HCT116 (cell line): Measurements from ENCODE around the gene OPALIN. TPM values are rescaled to one million over a fixed set of nuclear protein-coding genes. Genes with fewer than 3 reads are reported as not detected.

Experiments
- ATAC-seq: fragments of 200-7000 bp; cut with Tn5 transposase; 2 replicates; pipeline ENCODE4 v1.9.1; 2020; ENCODE audit warnings: mild to moderate bottlenecking, moderate library complexity
- BruUV-seq: library from RNA; stranded (reverse); fragments of 400-500 nt; replicated peaks from 2 replicates; lab custom pipeline; 2021; lab: Mats Ljungman, UMichigan
- CTCF ChIA-PET: fragments of 300-600 bp; sonication (Branson Sonifier 250); formaldehyde crosslinking; loops from one replicate; lab custom pipeline; 2021; ENCODE audit warnings: antibody characterized with exemption; lab: Charles Lee
- POLR2A ChIA-PET: fragments of 300-600, 350-600 bp; sonication (Branson Sonifier 250); formaldehyde crosslinking; loops from one replicate; lab custom pipeline; 2021; ENCODE audit warnings: antibody characterized with exemption; lab: Charles Lee
- RAD21 ChIA-PET, 2 experiments: fragments of 300-600 bp; sonication (Branson Sonifier 250); formaldehyde crosslinking; loops; one replicate each; lab custom pipeline; 2023; ENCODE audit warnings: low total read pairs in 2 of 2; ENCODE audit not compliant: uncharacterized antibody in 2 of 2, unreplicated experiment in 2 of 2, low non-redundant PET in 1 of 2; lab: Charles Lee
- DNase-seq: peaks from one replicate; pipeline ENCODE4 v3.0.0-alpha.2; 2010; ENCODE audit warnings: low read depth, low spot score
- H2AFZ ChIP-seq: fragments of 200-600 bp; shearing (Covaris generic), sonication (generic); 2 replicates; pipeline ENCODE4 v1.6.1; 2017; ENCODE audit warnings: low read depth, mixed run types, mixed read lengths, antibody characterized with exemption, low read length; ENCODE audit not compliant: poor library complexity, severe bottlenecking
- H3K27ac ChIP-seq: 2 replicates; pipeline ENCODE4 v1.5.1; 2012; ENCODE audit warnings: low read depth, low read length
- H3K27me3 ChIP-seq: fragments of 200-600 bp; sonication (generic); 2 replicates; pipeline ENCODE4 v1.6.1; 2016; ENCODE audit warnings: mixed run types, low read length, mixed read lengths; ENCODE audit not compliant: insufficient read depth
- H3K36me3 ChIP-seq, 2 experiments: fragments of 200-500 bp in 1 of 2; fragments of 200-600 bp in 1 of 2; sonication (Bioruptor generic) in 1 of 2; sonication (generic) in 1 of 2; 2 replicates each; pipeline versions ENCODE4 v1.5.1 to v1.6.1; 2014 to 2016; ENCODE audit warnings: low read length in 2 of 2, inconsistent platforms in 1 of 2, mixed read lengths in 1 of 2, mixed run types in 1 of 2; ENCODE audit not compliant: insufficient read depth in 2 of 2, control insufficient read depth in 1 of 2
- H3K4me1 ChIP-seq, 2 experiments: fragments of 200-600 bp in 1 of 2; sonication (generic) in 1 of 2; 2 replicates each; pipeline versions ENCODE4 v1.5.1 to v1.6.1; 2012 to 2017; ENCODE audit warnings: low read length in 2 of 2, inconsistent platforms in 1 of 2, mild to moderate bottlenecking in 1 of 2, mixed read lengths in 1 of 2, mixed run types in 1 of 2, moderate library complexity in 1 of 2; ENCODE audit not compliant: insufficient read depth in 2 of 2, control insufficient read depth in 1 of 2
- H3K4me2 ChIP-seq: fragments of 200-600 bp; sonication (generic); 2 replicates; pipeline ENCODE4 v1.6.1; 2017; ENCODE audit warnings: mixed run types, low read length, mixed read lengths
- H3K4me3 ChIP-seq, 2 experiments: fragments of 200-600 bp in 1 of 2; sonication (generic) in 1 of 2; replicated peaks in 1 of 2; 2 replicates each; pipeline ENCODE4 v1.5.1; 2011 to 2016; ENCODE audit warnings: low read length in 2 of 2, control low read depth in 1 of 2, low read depth in 1 of 2, mild to moderate bottlenecking in 1 of 2, mixed read lengths in 1 of 2, mixed run types in 1 of 2
- H3K79me2 ChIP-seq: fragments of 200-600 bp; sonication (generic); 2 replicates; pipeline ENCODE4 v1.6.1; 2017; ENCODE audit warnings: mild to moderate bottlenecking, mixed run types, low read length, moderate library complexity, mixed read lengths; ENCODE audit not compliant: insufficient read depth
- H3K9ac ChIP-seq: fragments of 200-600 bp; sonication (generic); 2 replicates; pipeline ENCODE4 v1.6.1; 2016; ENCODE audit warnings: low read length, mixed read lengths
- H3K9me2 ChIP-seq: fragments of 200-600 bp; sonication (generic), shearing (Covaris generic); 2 replicates; pipeline ENCODE4 v1.6.1; 2017; ENCODE audit warnings: mixed run types, mild to moderate bottlenecking, moderate library complexity; ENCODE audit not compliant: insufficient read depth
- H3K9me3 ChIP-seq, 2 experiments: fragments of 200-500 bp in 1 of 2; fragments of 200-600 bp in 1 of 2; sonication (Bioruptor generic) in 1 of 2; sonication (generic) in 1 of 2; 2 replicates each; pipeline ENCODE4 v1.6.1; 2014 to 2017; ENCODE audit warnings: low read length in 2 of 2, mixed read lengths in 2 of 2, inconsistent platforms in 1 of 2, low read depth in 1 of 2, mild to moderate bottlenecking in 1 of 2, mixed run types in 1 of 2, moderate library complexity in 1 of 2; ENCODE audit not compliant: control insufficient read depth in 1 of 2, insufficient read depth in 1 of 2
- H4K20me1 ChIP-seq: fragments of 200-600 bp; sonication (generic), shearing (Covaris generic); 2 replicates; pipeline ENCODE4 v1.6.1; 2017; ENCODE audit warnings: mixed run types, mild to moderate bottlenecking, moderate library complexity; ENCODE audit not compliant: insufficient read depth
- CBX3 ChIP-seq: IDR thresholded peaks from 2 replicates; pipeline ENCODE4 v1.6.1; 2012; ENCODE audit warnings: low read depth
- CTCF ChIP-seq, 3 experiments: fragments of 200-600 bp in 1 of 3; sonication (generic) in 1 of 3; IDR thresholded peaks in 2 of 3; conservative IDR thresholded peaks in 1 of 3; 2 replicates each; pipeline ENCODE4 v1.5.1; 2012 to 2017; ENCODE audit warnings: low read depth in 2 of 3, low read length in 2 of 3, antibody characterized with exemption in 1 of 3, borderline replicate concordance in 1 of 3, control low read depth in 1 of 3, mild to moderate bottlenecking in 1 of 3, mixed read lengths in 1 of 3, mixed run types in 1 of 3, moderate library complexity in 1 of 3; ENCODE audit not compliant: insufficient read depth in 1 of 3
- RAD21 ChIP-seq: IDR thresholded peaks from 2 replicates; pipeline ENCODE4 v1.6.1; 2012; ENCODE audit warnings: low read depth, mild to moderate bottlenecking
- REST ChIP-seq: IDR thresholded peaks from 2 replicates; pipeline ENCODE4 v1.6.1; 2012; ENCODE audit warnings: low read depth
- ZFX ChIP-seq: fragments of 450-650 bp; IDR thresholded peaks from 2 replicates; pipeline ENCODE4 v1.6.1; 2017
- ZNF274 ChIP-seq: fragments of 200-500 bp; sonication (Bioruptor generic); IDR thresholded peaks from 2 replicates; pipeline ENCODE4 v1.6.1; 2014; ENCODE audit warnings: mild to moderate bottlenecking, low read depth, low read length, inconsistent platforms
- intact Hi-C: fragments of 100-400 bp; cut with micrococcal nuclease; formaldehyde crosslinking; loops from 2 replicates; pipeline ENCODE4 v1.10.0; 2022
- total RNA-seq: library from RNA; stranded (reverse); gene quantifications from one replicate; pipeline ENCODE4 v1.2.1, GENCODE V29; 2021; ENCODE audit not compliant: unreplicated experiment
- TF ChIP-seq, protein P1 (sequence below): IDR thresholded peaks from 2 replicates; pipeline ENCODE4 v1.6.1; 2011; ENCODE audit warnings: mild to moderate bottlenecking, low read length, moderate library complexity; ENCODE audit not compliant: insufficient replicate concordance; ENCODE audit errors: extremely low read depth
- TF ChIP-seq, protein P2 (sequence below): IDR thresholded peaks from 2 replicates; pipeline ENCODE4 v1.6.1; 2012

Gene OPALIN
- total RNA-seq, 1 experiment from 2014 or later: not detected

DNA sequence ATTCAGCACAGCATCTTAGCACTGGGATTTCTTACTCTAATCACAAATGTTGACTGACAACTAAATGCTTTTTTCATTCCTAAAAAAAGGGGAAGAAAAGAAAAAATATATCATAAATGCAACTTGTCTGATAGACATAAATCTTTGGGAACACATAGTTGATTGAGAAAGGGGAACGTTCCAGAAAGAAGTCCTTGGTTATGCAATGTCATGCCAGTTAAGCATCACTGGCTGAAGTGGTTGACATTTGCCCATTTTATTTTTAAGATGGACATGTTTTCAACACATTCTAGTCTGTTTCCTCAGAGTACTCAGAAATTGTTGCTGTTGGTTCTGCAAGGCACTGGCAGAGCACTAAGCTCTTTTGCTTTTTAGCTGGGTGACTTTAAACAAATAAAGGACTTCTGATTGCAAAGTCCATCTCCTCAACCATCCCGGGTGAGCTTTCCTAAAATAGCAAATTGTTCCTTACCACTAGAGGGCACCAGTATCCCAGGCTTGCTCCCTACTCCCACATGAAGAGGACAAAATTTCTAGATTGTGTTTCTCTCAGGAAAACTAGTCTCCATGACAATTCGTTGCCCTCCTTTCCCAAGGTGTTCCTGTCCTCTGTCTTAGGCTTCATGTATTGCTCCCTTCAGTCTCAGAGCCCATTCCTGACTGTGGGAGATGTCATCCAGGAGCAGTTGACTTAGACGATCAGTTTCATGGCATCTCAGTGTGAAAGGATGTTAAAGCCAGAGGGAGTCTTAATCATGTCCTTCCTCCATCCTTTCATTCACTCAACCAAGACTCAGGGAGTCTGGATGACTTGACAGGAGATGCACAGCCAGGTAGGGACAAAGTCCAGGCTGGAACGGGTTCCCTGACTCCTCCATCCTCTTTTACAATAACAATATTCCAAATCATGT, 23.9 kb downstream of the OPALIN start:
- Histone ChIP-seq H3K27ac (no peak overlapping the region), H3K27me3 (peaks cover 7% of the 10 kb centered on the region; the same call in 1 of the 2 replicates), H3K4me1 (no peaks in the 10 kb centered on the region), H3K36me3 (no peaks in the 10 kb centered on the region), H3K9ac (no peak overlapping the region), H4K20me1 (no peaks in the 10 kb centered on the region), H3K9me3 (no peaks in the 10 kb centered on the region), H3K4me3 (no peak overlapping the region), H3K4me2 (no peak overlapping the region), H3K9me2 (no peaks in the 10 kb centered on the region), H2AFZ (peak overlapping the region; percentile 87), H3K79me2 (no peaks in the 10 kb centered on the region)
- no peak for TF ChIP-seq CBX3
- TF ChIP-seq REST: no peak
- TF ChIP-seq, protein P1, sequence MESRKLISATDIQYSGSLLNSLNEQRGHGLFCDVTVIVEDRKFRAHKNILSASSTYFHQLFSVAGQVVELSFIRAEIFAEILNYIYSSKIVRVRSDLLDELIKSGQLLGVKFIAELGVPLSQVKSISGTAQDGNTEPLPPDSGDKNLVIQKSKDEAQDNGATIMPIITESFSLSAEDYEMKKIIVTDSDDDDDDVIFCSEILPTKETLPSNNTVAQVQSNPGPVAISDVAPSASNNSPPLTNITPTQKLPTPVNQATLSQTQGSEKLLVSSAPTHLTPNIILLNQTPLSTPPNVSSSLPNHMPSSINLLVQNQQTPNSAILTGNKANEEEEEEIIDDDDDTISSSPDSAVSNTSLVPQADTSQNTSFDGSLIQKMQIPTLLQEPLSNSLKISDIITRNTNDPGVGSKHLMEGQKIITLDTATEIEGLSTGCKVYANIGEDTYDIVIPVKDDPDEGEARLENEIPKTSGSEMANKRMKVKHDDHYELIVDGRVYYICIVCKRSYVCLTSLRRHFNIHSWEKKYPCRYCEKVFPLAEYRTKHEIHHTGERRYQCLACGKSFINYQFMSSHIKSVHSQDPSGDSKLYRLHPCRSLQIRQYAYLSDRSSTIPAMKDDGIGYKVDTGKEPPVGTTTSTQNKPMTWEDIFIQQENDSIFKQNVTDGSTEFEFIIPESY: no peak
- TF ChIP-seq RAD21: peak; percentile 70
- TF ChIP-seq, protein P2, sequence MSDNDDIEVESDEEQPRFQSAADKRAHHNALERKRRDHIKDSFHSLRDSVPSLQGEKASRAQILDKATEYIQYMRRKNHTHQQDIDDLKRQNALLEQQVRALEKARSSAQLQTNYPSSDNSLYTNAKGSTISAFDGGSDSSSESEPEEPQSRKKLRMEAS: no peak
- peak; percentile 66 to 88 (median 84); a peak in 5 of 6 replicates for TF ChIP-seq CTCF (IDR thresholded peaks at IDR 0.05 in 2 of 3, conservative IDR thresholded peaks at IDR 0.05 in 1 of 3; ENCODE audit: borderline replicate concordance in 1 of 3, insufficient read depth in 1 of 3, low read depth in 2 of 3, low read length in 2 of 3)
- no peak for TF ChIP-seq ZFX
- TF ChIP-seq ZNF274: no peak
- ChIA-PET POLR2A (no interaction called here), RAD21 (interaction anchor here in 1 of 2 experiments (1.0 kb wide), 1 partner anchor 105 kb away, joined by 3 read pairs; no protein-coding TSS in a partner anchor), CTCF (interaction anchor here (0.5 to 4.1 kb wide), 19 partner anchors 10 to 641 kb away, joined by 3 to 35 read pairs (median 4); partner anchors contain the start of genes DNTT and TCTN3)
- intact Hi-C loops: loop anchor here (1.0 kb wide), 1 partner anchor 40 kb away; no protein-coding TSS in a partner anchor
- DNase-seq (peak; percentile 13), ATAC-seq (peak; percentile 89)
- BruUV-seq: no TSS peak
